ENCODE results near the gene PRDM7.
"Not testable (repeated sequence)": the region's sequence is repeated elsewhere in the genome, so short reads cannot be mapped to it uniquely, and the experiment has no call there.

PRDM7 gene

DNA sequence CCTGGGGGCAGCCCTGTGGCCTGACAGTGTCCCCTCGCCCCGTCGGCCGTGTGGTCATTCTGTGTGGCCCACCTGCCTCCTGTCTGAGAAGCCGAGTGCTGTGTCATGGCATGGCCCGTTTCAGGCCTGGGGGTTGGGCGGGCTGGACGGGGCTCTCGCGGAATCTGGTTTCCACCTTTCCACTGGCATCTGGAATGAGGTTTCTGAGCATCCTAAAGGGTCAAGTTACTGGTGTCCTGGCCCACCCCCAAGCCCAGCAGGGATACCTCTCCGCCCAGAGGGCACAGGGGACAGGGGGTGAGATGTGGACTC lies 65.7 kb downstream of the PRDM7 start:
- DNase-seq, result no peak

DNA sequence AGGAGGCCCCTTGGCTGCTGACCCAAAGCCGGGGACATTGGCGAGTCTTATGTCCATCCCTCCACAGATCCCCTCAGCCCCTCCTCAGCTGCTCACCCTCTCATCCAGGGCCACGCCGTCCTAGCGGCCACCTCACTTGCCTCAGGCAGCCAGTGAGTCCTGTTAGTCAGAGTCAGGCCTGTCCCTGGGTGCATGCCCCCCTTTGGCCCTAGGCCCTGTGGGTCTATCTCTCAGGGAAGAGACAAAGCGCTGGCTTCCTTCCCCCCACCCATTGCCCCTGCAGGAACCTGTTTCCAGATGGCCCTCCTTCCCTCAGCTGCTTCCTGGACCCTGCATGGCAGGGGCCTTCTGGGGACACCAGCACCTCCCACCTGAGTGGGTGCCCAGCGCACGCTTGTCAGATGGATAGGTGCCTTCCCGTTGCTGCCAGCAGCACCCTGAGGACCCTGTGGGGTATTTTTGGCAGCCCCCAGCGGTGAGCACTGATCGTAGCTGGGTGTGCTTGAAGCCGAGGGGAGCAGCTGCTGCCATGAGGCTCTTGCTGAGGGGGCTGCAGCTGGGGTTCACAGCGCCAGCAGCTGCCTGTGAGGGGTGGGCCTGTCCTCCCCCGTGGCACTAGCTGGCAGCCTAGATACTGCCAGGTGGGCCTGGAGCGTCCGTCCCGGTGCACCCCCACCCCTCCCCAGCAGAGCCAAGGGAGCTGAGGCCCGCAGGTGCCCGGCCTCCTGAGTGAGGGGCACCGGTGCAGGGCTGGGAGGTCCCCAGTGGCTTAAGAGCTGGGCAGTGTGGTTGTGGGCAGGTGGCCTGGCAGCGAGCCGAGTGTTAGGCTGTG lies 66.2 kb downstream of the PRDM7 start:
- no peak for DNase-seq

DNA sequence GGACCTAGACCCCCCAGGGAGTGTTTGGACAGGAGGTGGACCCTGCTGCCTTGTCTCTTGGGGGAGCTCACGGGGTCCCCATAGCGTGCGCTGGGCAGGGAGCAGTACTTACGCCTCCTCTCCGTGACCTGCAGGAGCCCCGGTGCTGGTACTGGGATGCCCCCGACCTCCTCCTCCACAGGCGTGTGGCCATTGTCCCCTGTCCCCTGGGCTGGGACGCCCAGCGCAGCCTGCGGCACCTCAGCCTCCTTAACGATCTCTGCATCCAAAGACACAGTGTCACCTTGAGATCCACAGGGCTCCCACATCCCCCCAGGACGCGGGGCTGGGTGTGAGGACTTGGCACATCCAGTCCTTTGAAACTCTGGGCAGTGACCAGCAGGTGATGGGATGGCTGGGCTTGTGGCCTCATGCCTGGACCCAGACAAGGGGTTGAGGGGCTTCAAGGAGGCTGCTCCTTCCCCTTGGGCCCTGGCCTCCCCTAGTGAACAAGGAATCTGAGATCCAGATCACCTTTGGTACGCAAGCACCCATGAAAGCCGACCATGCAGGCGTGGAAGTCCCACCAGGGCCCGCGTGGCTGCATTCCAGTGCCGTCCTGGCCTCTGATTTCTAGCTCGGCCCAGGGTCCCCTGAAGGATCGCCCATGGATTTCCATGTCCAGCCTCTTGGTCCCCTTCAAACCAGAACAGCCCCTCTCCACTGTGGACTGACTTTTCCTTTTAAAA lies 67.8 kb downstream of the PRDM7 start:
- DNase-seq, result no peak

DNA sequence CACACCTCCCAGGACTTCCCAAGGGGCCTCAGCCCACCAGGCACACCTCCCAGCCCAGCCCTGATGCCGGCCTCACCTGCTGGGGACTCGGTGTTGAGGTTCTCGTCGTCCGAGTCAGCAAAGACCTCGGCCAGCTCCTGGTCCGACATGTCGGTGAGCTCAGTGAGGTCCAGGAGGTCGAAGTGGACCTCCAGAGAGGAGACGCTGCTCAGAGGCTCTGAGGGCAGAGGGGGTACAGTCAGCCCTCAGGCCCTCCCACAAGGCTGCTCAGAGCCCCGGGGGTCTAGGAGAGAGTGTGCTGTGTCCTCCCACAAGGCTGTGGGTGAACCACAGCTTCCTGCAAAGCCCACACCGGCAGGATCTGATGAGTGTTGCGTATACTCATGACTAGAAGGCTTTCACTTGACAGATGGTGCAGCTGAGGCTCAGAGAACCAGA lies 68.4 kb downstream of the PRDM7 start:
- DNase-seq, result peak; percentile 30

DNA sequence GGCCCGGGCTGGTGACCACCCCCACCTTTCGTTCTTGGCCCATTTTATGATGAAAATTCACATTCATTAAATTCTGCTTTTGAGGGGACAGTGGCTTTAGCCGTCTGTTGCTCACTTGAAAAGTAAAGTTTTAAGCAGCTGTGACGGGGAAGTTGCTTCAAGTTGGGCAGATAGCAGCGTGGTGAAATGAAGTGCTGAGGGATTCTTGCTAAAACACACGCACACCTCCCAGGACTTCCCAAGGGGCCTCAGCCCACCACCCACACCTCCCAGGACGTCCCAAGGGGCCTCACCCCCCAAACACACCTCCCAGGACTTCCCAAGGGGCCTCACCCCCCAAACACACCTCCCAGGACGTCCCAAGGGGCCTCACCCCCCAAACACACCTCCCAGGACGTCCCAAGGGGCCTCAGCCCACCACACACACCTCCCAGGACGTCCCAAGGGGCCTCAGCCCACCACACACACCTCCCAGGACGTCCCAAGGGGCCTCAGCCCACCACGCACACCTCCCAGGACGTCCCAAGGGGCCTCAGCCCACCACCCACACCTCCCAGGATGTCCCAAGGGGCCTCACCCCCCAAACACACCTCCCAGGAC lies 69.4 kb downstream of the PRDM7 start:
- not testable (repeated sequence) for DNase-seq

DNA sequence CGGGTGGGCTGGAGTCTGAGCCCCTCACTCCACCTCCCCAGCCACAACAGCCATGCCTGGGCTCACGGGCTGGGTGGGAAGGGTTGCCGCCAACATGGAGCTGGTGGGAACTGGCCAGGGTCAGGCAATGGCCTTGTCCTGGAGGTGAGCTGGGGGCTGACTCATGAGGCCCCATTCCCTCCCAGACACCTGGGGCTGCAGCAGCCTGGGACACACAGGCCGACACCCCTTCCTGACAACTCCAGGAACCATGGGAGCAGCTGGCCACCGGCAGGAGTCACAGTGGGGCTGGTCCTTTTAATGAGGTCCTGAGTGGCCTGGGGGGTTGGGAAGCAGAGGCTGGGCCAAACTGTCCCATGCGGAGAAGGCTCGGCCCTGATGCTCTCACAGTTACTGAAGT lies 70.1 kb downstream of the PRDM7 start:
- no peak for DNase-seq
